C1 segment of cervical spinal cord (tissue), 14 donors: ENCODE data around the gene COTL1.

Experiments
- DNase-seq, 14 donors: peaks; one replicate each; lab custom pipeline; 2025; lab: John Stamatoyannopoulos, UW

COTL1 gene

DNA sequence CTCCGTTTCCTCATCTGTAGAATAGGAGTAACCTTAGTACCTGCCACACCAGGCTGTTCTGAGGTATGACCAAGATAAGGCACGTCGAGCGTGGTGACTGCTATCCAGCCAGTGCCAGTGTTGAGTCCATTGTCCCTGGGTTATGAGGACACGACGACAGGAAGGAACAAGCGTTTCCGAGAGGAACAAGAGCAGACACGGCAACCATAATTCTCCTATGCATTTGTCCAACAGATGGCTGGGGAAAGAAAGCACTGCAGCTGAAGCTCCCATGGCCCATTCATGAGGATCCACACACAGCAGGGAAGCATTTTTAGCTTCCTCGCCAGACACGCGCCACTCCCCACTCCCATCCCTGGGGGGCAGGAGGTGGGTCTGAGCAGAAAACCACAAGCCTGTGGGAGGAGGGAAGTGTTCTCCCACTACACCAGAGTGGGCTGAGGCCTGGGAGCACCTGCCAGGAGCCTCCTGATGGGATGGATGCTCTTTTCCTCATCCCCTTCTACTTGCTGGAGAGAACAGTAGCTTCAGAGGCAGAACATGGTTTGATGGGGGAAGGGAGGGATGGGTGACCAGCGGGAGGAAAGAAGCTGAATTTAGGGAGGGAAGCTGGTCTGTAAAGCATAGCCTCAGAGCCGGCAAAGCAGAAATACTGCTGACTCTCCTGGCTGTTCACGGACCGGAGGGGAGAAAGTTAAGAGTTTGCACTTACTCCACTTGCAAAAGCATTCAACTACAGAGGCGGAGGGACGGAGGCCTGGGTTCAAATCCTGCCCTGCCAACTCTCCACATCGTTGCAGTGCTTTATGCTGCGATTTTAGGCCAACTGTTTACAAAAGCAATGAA is 2.7 kb downstream of the COTL1 start:
- DNase-seq = no peak

DNA sequence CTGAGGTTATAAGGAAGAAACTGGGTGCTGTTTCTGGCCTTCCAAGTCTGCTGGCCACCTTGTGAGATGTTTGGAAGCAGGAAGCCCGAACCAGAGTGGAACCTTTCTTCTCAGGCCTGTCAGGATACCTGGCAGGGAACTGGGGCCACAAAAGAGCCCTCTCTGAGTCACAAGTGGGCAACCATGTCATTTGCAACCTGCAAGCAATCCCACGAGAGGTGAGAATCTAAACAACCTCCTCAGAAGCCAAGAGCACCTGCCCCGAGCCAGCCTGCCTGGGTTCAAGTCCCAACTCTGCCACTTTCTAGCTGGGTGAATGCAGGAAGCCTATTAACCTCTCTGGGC is 3.3 kb downstream of the COTL1 start:
- no peak for DNase-seq

GRCh38 chr16:84614073-84614459 is 3.8 kb downstream of the COTL1 start:
- no peak for DNase-seq

DNA sequence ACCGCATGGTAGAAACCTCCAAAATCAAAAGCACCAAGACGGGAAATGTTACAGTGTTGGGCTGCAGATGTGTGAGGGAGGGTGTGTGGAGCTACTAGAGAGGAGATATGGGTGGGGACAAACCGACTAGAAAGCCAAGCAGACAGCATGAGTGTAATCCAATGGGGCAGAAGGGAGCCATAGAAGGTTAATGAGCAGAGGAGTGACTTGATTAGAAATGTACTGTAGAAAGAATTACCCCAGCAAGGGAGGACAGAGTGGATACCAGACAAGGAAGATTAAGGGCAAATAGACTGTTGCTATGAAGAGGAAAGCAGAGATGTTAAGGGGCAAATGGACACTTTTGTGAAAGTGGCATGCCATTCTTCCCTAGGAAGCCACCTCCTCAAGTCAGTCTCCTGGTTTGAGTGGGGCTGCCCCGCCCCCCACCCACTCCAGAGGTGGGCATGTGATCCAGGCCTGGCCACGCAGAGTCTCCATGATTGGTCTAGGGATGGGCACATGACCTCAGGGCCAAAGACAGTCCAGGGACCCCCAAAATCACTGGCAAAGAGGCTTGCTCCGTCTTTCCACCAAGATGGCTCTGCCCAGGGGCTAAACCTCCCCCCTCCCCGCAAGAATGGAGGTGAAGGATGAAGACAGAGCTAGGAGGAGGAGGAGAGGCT is 4.3 kb downstream of the COTL1 start:
- DNase-seq = peak in 1 of 14 donors; percentile 45

DNA sequence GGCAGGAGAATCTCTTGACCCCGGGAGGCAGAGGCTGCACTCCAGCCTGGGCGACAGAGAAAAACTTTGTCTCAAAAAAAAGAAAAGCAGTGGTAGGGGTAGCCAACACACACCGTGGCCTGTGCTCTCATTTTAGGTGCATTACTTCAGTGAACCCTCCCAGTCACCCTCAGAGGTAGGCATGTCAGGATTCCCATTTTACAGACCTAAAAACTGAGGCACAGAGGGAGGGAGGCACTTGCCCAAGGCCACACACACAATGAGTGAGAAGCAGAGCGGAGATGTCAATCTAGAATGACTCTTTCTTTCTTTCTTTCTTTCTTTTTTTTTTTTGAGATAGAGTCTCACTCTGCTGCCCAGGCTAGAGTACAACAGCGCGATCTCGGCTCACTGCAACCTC is 5.2 kb downstream of the COTL1 start:
- DNase-seq = no peak

DNA sequence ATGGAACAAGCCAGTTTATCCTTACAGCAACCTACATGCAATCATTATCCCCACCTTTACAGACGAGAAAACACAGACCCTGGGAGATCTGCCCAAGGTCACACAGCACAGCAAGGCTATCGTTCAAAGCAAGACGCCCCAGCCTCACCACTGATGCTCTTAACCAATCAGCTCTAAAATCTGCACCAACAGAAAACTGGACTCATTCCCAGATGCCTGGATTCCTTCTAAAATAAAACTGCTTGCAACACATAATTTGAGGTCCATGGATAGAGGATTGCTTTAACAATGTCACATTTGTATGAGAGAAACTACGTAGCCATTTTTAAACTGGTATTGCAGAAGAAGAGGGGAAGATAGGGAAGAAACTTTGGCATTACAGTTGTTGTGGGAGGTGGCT is 6.8 kb downstream of the COTL1 start:
- DNase-seq = no peak

DNA sequence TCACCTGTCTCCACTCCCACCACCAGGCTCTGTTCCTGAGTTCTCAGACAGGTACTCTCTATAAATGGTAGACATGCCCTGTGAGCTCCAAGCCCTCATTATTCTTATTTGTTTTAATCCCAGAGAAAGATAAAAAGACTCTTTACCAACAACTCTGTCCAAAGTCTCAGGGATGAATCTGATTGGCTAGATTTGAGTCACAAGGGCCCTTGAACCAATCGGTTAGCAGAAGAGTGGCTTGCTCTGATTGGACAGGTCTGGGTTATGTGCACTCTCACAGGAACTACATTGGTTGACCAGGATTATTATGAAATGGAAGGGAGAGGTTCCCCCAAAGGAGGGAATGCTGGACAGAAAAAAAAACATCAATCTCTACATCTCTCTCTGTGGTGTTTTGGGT is 7.5 kb downstream of the COTL1 start:
- no peak for DNase-seq

DNA sequence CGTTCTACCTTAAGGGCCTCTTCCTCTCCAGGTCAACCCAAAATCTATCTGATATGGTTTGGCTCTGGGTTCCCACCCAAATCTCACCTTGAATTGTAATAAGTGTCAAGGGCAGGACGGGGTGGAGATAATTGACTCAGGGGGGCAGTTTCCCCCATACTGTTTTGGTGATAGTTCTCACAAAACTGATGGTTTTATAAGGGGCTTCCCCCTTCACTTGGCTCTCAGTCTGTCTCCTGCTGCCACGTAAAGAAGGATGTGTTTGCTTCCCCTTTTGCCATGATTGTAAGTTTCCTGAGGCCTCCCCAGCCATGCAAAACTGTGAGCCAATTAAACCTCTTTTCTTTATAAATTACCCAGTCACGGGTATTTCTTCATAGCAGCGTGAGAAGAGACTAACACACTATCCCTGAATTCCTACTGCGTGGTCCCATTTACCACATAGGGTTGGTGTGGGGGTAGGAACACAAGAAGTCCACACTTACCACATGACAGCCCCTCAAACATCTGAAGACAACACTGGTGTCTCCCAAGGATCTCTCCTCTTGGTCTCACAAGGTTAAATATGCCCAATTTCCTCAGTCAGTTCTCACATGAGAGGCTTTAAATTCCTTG is 8.2 kb downstream of the COTL1 start:
- DNase-seq = no peak

DNA sequence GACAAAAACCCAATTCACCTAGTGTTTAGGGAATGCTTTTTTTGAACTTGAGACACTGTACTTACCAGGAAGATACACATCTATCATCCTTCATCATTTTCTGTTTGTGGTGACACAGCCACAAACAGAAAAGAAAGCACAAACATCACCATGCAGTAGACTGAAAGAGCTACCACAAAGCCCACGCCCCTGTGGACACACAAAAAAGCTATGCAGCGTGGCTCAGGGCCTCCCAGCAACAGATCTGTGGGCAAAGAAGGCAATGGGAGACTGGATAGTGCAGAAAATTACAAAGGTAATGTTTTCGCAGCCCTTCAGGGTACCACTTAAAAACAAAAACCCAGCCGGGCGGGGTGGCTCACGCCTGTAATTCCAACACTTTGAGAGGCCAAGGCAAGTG is 9.6 kb downstream of the COTL1 start:
- no peak for DNase-seq

- peak in 5 of 14 donors; percentile 18 to 32 (median 29) for DNase-seq
These were observed 10.2 kb downstream of the COTL1 start for GRCh38 chr16:84607694-84608093.

GRCh38 chr16:84607061-84607460 is 10.8 kb downstream of the COTL1 start:
- no peak for DNase-seq

DNA sequence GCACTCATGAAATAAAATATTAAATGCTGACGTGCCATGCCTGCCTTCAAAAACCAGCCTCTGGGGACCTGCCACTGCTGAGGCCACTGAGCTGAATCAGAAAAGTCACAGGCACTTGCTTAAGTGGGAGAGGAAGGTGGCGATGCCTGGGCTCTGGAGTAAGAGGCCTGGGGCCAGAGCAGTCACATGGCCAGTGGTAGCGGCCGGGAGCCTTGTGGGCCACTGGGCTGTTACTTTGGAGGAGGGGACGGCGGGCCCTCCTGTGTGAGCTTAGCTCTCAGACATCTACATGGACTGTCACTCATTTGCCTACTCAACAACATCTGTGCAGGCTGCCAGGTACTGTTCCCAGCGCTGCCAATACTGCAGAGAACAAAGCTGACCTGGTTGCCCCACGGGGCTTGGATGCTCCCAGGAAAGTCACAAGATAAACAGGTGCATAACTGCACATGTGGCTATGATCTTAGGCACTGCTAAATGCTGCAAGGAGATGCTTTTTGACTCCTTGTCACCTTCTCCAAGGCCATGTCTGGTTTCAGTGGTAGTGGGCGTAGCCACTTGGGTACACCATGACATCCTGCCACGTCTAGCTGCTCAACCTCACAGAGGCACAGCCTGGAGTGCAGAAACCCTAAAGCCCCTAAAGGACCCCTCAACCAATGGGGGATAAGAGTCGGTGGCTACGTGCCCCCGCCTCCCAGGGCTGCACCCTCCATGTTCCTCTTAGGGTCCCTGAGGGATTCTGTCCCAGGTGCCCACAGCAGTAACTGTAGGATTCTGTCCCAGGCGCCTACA is 11.6 kb downstream of the COTL1 start:
- DNase-seq = peak in 4 of 14 donors; percentile 24 to 53 (median 25)

- DNase-seq = peak in 1 of 14 donors; percentile 16
These were observed 12.5 kb downstream of the COTL1 start for GRCh38 chr16:84605339-84605848.

- no peak for DNase-seq
These were observed 13.3 kb downstream of the COTL1 start for GRCh38 chr16:84604477-84605013.

- no peak for DNase-seq
These were observed 13.9 kb downstream of the COTL1 start for GRCh38 chr16:84603940-84604339.

DNA sequence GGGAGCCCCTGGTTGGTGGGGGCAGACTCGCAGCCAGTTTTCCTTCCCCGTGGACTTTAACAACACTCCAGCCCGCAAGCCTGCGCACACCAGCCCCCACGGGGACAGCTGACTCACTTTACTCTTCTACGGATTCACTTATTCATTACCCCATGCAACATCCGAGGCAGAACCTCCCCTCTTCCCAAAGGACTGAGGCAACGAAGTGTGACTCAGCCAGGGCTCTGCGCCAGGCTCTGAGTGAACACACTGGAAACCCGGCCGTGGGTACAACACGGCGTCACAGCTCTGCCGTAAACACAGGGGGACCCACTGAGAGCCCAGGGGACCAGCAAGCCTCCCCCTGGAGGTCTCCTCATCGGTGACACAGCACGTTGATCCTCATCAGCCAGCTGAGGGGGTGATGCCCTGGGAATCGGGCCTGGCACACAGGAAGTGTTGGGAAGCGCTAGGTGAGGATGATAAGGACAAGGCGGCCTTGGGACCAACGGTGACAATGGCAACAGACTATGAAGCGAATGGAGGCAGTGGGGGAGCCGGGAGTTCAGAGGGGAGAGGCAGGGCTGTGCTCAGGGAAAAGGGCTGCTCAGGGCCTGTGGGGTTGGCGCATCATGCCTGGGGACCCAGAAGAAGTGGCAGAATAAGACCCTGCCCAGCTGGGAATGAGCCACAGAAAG is 14.6 kb downstream of the COTL1 start:
- peak in 9 of 14 donors; percentile 24 to 90 (median 54) for DNase-seq

- no peak for DNase-seq
These were observed 17.3 kb downstream of the COTL1 start for GRCh38 chr16:84600343-84601229.

DNA sequence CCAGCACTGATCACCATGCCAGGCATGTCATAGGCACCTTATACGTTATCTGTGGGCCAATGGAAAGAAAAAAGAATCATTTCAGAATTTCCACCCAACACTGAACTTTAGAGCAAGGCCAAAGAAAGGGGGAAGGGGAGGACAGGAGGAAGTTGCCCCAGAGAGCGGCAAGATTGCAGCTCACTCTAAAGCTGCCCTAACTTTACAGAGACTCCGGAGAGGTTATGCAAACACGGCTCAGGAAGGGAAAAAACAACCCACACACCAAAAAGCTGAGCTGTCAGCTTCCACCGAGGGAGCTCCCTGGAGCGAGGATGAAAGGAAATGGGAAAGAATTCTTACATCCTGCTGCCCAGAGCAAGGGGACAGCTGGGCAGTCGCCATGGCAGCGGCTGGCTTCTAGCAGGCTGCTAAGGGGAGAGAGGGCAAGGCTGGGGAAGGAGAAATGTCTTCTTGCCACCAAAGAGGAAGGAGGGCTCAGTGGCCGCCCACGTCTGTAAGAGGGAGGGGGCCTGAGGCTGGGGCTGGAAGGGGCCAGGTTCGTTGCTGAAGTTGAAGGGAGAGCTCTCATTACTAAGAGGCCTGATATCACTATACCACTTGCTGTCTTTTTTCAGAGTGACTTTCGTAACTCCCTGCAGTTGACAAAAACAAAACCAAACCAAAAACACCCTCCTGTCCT is 18.2 kb downstream of the COTL1 start:
- DNase-seq = peak in 10 of 14 donors; percentile 26 to 78 (median 53)

DNA sequence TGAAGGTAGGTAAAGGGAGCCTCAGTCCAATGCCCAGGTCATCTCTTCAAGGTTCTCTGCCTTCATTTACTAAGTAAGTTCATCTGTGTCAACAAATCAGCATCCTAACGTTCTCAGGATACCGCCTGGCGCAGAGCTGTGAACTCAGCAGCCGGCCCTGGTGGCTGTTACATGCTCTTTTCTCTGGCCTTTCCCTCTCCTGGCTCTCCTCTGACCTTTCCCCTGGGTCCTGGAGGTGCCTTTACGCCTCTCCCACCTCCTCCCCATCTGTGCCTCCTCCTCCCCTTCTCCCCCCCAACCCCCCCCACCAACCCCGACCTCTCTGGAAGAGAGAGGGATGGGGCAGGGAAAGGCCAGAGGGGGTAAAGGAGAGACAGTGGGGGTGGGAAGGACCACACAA is 19.5 kb downstream of the COTL1 start:
- no peak for DNase-seq
